Muscle of back (tissue), 11 donors: ENCODE measurements around the gene MRC2. TPM values are rescaled to one million over a fixed set of nuclear protein-coding genes. Genes with fewer than 3 reads are reported as not detected.
"Not testable (repeated sequence)": the region's sequence is repeated elsewhere in the genome, so short reads cannot be mapped to it uniquely, and the experiment has no call there.

ENCODE experiments used
- DNase-seq, 3 donors: peaks; one replicate each; pipeline versions ENCODE4 v3.0.0 to v3.0.0-alpha.2; 2013
- polyA plus RNA-seq, 10 donors: library from polyadenylated mRNA; unstranded; fragments of 120-200 nt; gene quantifications; one replicate each; pipeline ENCODE4 v1.2.1, GENCODE V29; 2013; ENCODE audit not compliant: insufficient read length in 10 of 10

MRC2 gene
- polyA plus RNA-seq, 10 donors = 112 to 237 (median 150) TPM

GRCh38 chr17:62605588-62605987 lies 21.9 kb upstream of the MRC2 start:
- no peak for DNase-seq

- no peak for DNase-seq
These were observed 16.2 kb upstream of the MRC2 start for GRCh38 chr17:62611292-62611691.

- no peak for DNase-seq
These were observed 15.7 kb upstream of the MRC2 start for GRCh38 chr17:62611728-62612127.

DNA sequence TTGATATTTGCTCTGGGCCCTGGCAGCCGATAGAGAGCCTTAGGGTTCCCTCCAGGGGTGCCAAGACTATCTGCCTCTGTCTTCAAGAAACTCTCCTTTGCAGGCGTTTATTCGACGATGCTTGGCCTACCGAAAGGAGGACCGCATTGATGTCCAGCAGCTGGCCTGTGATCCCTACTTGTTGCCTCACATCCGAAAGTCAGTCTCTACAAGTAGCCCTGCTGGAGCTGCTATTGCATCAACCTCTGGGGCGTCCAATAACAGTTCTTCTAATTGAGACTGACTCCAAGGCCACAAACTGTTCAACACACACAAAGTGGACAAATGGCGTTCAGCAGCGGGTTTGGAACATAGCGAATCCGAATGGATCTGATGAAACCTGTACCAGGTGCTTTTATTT lies 15.2 kb upstream of the MRC2 start:
- DNase-seq = not testable (repeated sequence)

- peak in 1 of 3 donors; percentile 33 for DNase-seq
These were observed 14.4 kb upstream of the MRC2 start for GRCh38 chr17:62613095-62613494.

- peak; percentile 86 to 93 (median 92) for DNase-seq
These were observed 13.3 kb upstream of the MRC2 start for GRCh38 chr17:62614142-62614541.

DNA sequence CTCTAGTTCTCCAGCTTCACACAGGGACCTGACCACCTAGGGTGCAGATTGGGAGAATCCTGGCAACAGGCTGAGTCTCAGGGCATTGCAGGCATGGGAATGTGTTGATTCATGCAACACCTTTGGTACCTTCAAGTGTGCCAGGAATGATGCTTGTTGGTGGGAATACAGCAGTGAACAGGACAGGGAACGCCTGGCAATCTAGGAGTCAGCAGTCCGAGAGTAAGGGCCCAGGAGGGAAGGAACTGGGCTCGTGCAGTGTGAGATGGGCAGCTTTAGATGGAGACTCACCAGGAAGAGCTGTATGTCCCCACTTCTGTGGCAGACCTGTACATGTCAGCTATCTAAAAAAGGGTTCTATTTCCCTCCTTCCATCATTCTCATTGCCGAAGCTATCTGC lies 12.0 kb upstream of the MRC2 start:
- no peak for DNase-seq

- peak in 1 of 3 donors; percentile 58 for DNase-seq
These were observed 10.2 kb upstream of the MRC2 start for GRCh38 chr17:62616993-62617893.

- peak in 1 of 3 donors; percentile 63 for DNase-seq
These were observed 9.5 kb upstream of the MRC2 start for GRCh38 chr17:62617894-62618472.

- DNase-seq = peak in 2 of 3 donors; percentile 67 to 88
These were observed 8.6 kb upstream of the MRC2 start for GRCh38 chr17:62618647-62619416.

DNA sequence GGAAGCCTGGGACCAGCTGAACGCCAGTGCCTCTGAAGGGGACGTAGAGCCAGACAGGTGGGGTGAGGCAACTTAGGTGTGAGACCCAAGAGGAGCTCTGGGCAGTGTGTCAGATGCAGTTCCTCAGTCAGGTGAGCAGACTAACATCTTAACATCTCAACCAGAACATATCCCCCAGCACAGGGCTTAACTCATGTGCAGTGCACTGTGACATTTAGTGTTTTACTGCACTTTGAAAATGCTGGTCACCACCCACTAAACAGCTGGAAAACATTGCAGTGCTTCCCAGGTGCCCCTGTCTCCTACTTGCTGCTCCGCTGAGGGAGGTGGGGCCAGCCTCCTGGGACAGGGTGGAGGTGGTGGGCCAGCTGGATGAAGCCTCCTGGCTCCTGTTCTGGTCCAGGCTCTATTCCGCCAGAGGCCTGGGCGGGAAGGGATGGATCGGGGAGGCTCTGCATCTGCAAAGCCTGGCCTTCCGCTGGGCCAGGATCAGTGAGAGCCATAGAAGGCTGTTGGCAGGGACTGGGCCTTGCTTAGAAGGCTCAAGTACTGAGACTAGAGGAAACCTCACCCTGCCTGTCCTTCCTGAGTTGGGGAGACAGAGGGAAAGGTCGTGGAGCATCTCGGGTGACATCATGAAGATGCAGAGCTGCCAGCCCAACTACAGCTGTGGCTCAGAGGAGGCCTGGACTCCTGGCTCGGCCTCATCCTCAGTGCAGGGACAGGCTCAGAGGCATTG lies 7.9 kb upstream of the MRC2 start:
- DNase-seq = peak in 2 of 3 donors; percentile 56 to 80

- DNase-seq = no peak
These were observed 6.2 kb upstream of the MRC2 start for GRCh38 chr17:62621223-62621622.

DNA sequence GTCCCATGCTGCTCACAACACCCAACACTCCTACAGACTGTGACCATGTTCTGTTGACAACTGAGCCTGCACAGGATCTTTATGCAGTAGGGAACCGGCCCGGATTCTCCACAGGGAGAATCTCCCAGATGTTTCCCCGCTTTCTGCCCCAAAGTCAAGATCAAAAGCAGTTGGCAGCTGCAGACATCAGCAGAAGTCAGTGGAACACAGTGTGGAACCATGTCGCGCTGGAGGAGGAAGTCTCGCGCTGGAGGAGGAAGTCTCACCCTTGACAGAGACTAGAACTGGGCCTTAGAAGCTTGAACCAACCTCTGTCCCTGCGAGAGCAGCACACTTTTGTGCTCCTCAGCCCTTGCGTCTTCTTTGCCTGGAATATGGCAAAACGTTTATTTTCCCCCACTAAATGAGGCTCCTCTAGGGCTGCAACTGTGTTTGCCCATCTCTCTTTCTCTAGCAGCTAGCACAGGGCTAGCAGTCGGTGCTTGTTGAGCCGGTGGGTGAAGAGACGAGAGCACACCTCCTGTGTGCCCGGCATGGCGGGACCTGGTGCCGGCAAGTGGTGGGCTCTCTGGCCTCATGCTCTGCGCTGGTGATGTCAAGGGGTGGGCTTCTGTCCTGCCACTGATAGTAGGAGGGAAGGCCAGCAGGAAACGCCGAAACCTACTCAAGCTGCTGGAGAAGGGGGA lies 2.1 kb upstream of the MRC2 start:
- DNase-seq = no peak

- peak in 1 of 3 donors; percentile 47 for DNase-seq
These were observed 1.6 kb upstream of the MRC2 start for GRCh38 chr17:62625870-62626200.

GRCh38 chr17:62626719-62627218 lies 701 bp upstream of the MRC2 start:
- DNase-seq = peak; percentile 70 to 96 (median 88)

- DNase-seq = peak; percentile 82 to 94 (median 85)
These were observed 599 bp downstream of the MRC2 start for GRCh38 chr17:62627904-62628633.

DNA sequence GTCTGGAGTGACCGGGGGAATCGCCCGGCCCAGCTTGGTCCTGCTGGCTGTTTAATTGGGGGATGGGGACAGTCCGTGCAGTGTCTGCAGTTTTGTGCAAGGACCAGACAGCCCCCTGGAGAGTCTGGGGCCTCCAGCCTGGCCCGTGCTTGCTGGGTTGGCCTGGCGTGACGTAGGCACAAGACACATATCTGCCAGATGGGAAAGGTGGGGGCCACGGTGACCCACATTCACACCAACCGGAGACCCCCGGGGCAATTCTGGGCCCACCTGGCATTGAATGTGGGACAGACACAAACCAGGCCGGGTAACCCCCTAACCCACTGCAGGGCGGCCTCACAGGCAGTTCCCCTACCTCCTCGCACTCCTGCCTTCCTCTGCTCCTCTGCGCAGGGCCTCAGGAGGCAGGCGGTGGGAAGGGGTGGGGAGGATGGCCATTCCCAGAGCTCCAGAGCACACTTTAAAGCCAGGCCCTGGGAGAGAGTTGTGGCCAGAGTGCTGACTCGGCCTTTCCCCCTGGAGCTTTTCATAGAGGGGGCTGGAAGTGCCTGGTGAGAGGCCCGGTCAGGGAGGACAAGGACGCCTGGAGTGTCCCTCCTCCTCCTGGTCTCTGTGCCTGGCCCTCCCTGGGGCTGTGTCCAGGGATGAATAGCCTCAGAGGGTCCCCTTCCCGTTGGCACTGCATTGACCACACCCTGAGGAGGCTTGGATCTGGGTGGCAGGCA lies 1.5 kb downstream of the MRC2 start:
- DNase-seq = peak in 1 of 3 donors; percentile 73

- peak in 1 of 3 donors; percentile 59 for DNase-seq
These were observed 2.3 kb downstream of the MRC2 start for GRCh38 chr17:62629556-62630364.
